HG03280 (cell line): ENCODE results near the gene LCMT1.

ENCODE experiments used
- ATAC-seq: cut with Tn5 transposase; IDR thresholded peaks from one replicate; pipeline ENCODE4 v1.9.1; 2021; ENCODE audit warnings: mild to moderate bottlenecking, moderate library complexity; ENCODE audit not compliant: unreplicated experiment

LCMT1 gene

GRCh38 chr16:25189305-25189704 lies 77.8 kb downstream of the LCMT1 start:
- no peak for ATAC-seq

DNA sequence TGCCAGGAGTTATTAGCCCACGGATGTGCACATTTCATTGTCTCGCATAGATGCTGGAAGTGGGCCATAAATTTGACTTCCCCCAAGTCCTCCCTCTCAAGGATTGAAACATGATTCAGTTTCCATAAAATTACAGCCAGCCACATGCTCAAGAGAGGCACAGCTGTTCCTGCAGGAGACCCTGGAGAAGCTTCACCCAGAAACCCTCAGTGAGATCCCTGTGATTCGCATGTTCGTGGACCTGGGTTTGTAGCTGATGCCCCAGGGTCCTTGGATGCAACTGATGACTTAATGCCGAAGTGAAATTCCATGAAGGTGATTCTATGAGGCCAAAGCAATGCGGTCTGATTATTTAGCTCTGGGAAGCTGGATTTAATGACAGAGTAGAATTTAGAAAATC lies 80.6 kb downstream of the LCMT1 start:
- ATAC-seq, result no peak

GRCh38 chr16:25194273-25194878 lies 82.8 kb downstream of the LCMT1 start:
- no peak for ATAC-seq

GRCh38 chr16:25198021-25198420 lies 86.5 kb downstream of the LCMT1 start:
- ATAC-seq, result no peak

- ATAC-seq, result no peak
Measured at GRCh38 chr16:25199457-25199856, 87.9 kb downstream of the LCMT1 start.

DNA sequence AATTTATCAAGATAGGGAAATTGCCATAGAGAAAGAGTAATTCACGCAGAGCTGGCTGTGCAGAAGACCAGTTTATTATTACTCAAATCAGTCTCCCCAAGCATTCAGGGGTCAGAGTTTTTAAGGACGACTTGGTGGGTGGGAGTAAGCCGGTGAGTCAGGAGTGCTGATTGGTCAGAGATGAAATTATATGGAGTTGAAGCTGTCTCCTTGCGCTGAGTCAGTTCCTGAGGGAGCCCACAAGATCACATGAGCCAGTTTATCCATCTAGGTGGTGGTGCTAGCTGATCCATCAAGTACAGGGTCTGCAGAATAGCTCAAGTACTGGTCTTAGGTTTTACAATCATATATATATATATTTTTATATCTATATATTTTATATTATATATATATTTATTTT lies 99.2 kb downstream of the LCMT1 start:
- ATAC-seq, result no peak

- ATAC-seq, result no peak
Measured at GRCh38 chr16:25212636-25213035, 101.1 kb downstream of the LCMT1 start.

- ATAC-seq, result no peak
Measured at GRCh38 chr16:25213709-25214397, 102.3 kb downstream of the LCMT1 start.

DNA sequence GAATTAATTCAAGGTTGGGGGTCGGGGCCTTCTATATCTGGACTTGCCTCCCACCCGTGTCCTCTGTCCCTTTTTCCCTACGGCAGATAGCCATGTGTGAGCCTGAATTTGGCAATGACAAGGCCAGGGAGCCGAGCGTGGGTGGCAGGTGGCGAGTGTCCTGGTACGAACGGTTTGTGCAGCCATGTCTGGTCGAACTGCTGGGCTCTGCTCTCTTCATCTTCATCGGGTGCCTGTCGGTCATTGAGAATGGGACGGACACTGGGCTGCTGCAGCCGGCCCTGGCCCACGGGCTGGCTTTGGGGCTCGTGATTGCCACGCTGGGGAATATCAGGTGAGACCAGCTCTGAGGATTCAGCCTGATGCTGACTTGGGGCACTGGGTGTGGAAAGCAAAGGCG lies 105.6 kb downstream of the LCMT1 start:
- no peak for ATAC-seq

DNA sequence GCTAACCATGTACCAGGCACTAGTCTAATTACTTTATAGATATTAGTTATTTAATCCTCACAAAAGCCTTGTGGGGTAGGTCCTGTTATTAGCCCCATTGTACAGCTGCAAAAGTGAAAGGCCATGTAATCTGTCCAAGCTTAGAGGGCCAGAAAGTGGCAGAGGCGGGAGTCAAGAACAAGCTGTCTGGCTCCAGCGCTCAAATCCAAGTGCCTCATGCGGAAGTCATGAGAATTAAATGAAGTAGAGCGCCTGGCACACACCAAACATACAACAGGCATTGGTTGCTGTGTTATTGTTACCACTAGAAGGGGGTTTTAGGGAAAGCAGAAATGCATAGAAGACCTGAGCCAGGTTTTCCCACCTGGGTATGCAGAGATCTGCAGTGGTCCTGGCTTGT lies 106.4 kb downstream of the LCMT1 start:
- no peak for ATAC-seq

DNA sequence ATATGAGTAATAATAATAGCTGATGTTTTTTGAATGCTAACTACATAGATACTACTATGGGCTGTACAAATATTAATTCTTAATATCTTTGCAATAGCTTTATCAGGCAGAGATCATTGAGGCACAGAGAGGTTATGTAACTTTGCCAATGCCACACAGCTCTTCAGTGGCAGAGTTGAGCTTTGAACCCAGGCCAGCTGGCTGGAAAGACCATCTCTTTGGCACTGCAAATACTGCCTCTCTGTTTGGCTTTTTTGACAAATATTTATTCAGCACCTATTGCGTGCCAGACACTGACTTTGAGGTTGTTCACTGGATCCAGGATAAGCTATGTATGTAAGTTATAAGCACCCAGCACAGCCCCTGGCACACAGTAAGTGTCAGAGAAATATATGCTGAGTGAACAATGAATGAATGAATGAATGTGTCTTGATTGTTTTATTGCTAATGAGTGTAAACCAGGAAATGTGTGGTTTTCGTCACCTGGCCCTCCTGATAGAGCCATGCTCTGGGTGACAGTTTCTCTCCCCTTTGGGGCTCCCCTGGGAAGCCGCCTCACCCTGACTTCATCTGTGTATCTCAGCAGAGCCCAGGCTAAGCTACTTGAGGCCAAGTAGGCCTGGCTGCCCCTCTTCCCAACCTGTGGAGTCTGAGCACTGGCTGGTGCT lies 107.7 kb downstream of the LCMT1 start:
- no peak for ATAC-seq

DNA sequence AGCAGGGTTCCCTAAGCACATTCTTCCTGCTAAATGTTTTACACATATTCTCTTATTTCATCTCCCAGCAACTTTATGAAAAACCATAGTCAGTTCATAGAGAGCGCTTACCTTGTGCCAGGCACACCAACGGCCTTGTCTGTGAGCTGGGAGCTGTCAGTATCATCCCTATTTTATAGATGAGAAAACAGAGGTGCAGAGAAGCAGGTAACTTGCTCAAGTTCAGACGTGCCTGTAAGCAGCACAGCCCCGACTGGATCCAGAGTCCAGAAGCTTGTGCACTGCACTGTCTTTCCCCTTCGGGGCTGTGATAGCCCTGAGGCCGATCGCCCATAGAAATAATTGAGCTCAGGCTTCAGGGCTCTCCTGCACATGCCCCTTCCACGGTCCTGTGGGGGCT lies 111.4 kb downstream of the LCMT1 start:
- no peak for ATAC-seq

- no peak for ATAC-seq
Measured at GRCh38 chr16:25223964-25224363, 112.4 kb downstream of the LCMT1 start.

DNA sequence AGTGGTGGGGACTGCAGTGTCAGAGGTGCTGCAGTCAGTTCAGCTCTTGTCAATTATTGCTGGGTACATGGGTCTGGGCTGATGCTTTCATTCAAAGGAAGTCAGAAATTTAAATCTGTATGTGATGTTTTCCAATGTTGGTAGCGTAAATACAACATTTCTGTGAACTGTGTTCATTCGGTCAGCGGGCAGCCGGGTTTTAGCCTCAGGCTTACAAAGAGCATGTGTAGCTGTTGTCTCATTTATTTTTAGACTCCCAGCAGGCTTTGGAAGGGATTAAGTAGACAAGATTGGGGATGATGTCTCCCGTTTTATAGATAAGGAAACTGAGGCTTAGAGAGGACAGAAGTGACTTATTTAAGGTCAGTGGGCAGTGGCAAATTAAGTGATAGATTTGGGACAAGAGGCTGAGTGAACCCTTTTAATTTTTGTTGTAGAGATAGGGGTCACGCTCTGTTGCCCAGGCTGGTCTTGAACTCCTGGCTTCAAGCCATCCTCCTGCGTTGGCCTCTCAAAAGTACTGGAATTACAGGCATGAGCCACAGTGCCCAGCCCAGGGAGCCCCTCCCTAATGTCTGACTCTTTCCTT lies 113.3 kb downstream of the LCMT1 start:
- no peak for ATAC-seq
